Heart left ventricle (tissue), 16 donors: ENCODE results near the gene ASPDH. TPM values are rescaled to one million over a fixed set of nuclear protein-coding genes. Genes with fewer than 3 reads are reported as not detected.

Experiments
- ATAC-seq, 4 donors: fragments of 200-7000 bp; cut with Tn5 transposase; one replicate each; pipeline ENCODE4 v1.9.1; 2020 to 2022; ENCODE audit warnings: moderate library complexity in 4 of 4, mild to moderate bottlenecking in 3 of 4, moderate number of reproducible peaks in 1 of 4
- DNase-seq, 5 donors: peaks; one replicate each; pipeline ENCODE4 v3.0.0-alpha.2; 2020
- H3K27ac ChIP-seq, 12 donors: fragments of 200-600 bp; sonication (generic) in 4 of 12; one replicate each; pipeline versions ENCODE4 v1.5.0 to v1.8.0; 2016 to 2022; ENCODE audit warnings: mild to moderate bottlenecking in 2 of 12
- H3K27me3 ChIP-seq, 9 donors: fragments of 200-600 bp; sonication (generic) in 2 of 9; one replicate each; pipeline versions ENCODE4 v1.5.1 to v1.8.0; 2016 to 2022; ENCODE audit warnings: mild to moderate bottlenecking in 3 of 9
- H3K36me3 ChIP-seq, 9 donors: fragments of 200-600 bp; sonication (generic) in 2 of 9; one replicate each; pipeline versions ENCODE4 v1.5.0 to v1.8.0; 2018 to 2022; ENCODE audit warnings: mild to moderate bottlenecking in 2 of 9
- H3K4me1 ChIP-seq, 12 donors: fragments of 200-600 bp; sonication (generic) in 4 of 12; one replicate each; pipeline versions ENCODE4 v1.5.0 to v1.8.0; 2016 to 2022; ENCODE audit warnings: mild to moderate bottlenecking in 3 of 12
- H3K4me3 ChIP-seq, 12 donors: fragments of 200-600 bp; sonication (generic) in 4 of 12; one replicate each; pipeline versions ENCODE4 v1.5.0 to v1.8.0; 2017 to 2022; ENCODE audit warnings: mild to moderate bottlenecking in 9 of 12, moderate library complexity in 4 of 12
- H3K9me3 ChIP-seq, 12 donors: fragments of 200-600 bp; sonication (generic) in 4 of 12; one replicate each; pipeline versions ENCODE4 v1.5.0 to v1.8.0; 2016 to 2022; ENCODE audit warnings: mild to moderate bottlenecking in 1 of 12
- POLR2A ChIP-seq, 2 donors: fragments of 450-650 bp; IDR thresholded peaks; one replicate each; pipeline ENCODE4 v1.6.1; 2017; ENCODE audit warnings: antibody characterized with exemption in 2 of 2, mild to moderate bottlenecking in 2 of 2, moderate library complexity in 2 of 2
- WGBS, 4 donors: extraction: QIAGEN DNeasy Blood & Tissue Kit in 2 of 4; methylation state at CpG; one replicate each; pipeline versions ENCODE4 v1.1.5 to v1.1.7; 2013 to 2018; 5-methylcytosine and 5-hydroxymethylcytosine counted together
- intact Hi-C, 10 donors: fragments of 100-400 bp; cut with DNase I; formaldehyde crosslinking; loops; one replicate each; pipeline versions ENCODE4 v1.11.1 to v1.14.2; 2022
- polyA plus RNA-seq, 2 donors: library from polyadenylated mRNA; stranded (reverse); fragments of 200-250 nt; gene quantifications; one replicate each; pipeline ENCODE4 v1.2.3, GENCODE V29; 2013
- total RNA-seq, 9 donors: library from RNA; depleted of rRNA in 2 of 9; stranded (reverse); fragments of >200 nt in 2 of 9; fragmentation: NEBNext Ultra II Directional in 3 of 9; extraction: Animal tissue kit (Norgen Biotek cat#: 25700) in 3 of 9; gene quantifications; one replicate each; pipeline versions ENCODE4 v1.1.0 to v1.2.4, GENCODE V29; 2016 to 2023
- TF ChIP-seq, protein P1 (sequence below), 12 donors: fragments of 200-600 bp; sonication (generic) in 4 of 12; IDR thresholded peaks; one replicate each; pipeline versions ENCODE4 v1.5.0 to v1.8.0; 2018 to 2022; ENCODE audit warnings: antibody characterized with exemption in 12 of 12, mild to moderate bottlenecking in 5 of 12
- donor health status: ischemic (EF 13 %, LVEDD 7.1; RV severe dilation, severe dysfunction).
- donor health status: healthy with polysubstance abuse.
- donor health status: DM: no; HTN: yes; CAD: no.
- donor health status: DM: no; HTN: no; CAD: no.
- donor health status: ischemic (EF 25% LVEDD 6.9; RV normal size, moderate dysfunction).
- donor health status: ischemic (EF 25% LVEDD 5.7; RV mildly dilated, moderate dysfunction).
- donor health status: healthy.
- donor health status: DM: yes; HTN: yes; CAD: no.
- donor health status: ischemic (EF 35%, LVEDD 5.7; RV mildly dilated, moderate dysfunction).
- donor health status: nonischemic (EF 11% LVEDD 7.7; RV severe dilation, severe dysfunction).
- donor health status: DM: yes; HTN: yes; CAD: no.
- donor health status: PGD.
- donor health status: ischemic (EF 29% LVEDD 5.4; RV normal size, mild dysfunction).
- donor health status: nonischemic (EF 23%, LVEDD 6.1; RV moderate dilation, normal function).

The ASPDH gene
- total and polyA plus RNA-seq, 11 donors = not detected

DNA sequence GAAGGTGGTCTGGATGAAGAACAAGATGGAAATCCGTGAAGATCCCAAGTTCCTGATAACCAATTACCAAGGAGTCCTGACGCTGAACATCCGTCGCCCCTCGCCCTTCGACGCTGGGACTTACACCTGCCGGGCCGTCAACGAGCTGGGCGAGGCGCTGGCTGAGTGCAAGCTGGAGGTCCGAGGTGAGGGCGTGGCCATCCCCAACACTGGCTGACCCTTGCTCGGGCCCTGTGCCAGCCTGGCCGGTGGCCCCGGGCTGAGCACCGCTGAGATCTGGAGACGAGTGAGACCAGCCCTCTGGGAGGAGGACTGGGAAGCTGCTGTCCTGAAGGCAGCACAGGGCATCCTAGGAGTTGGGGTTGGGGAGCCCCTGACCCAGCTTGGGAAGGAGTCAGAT is 49.4 kb downstream of the ASPDH start:
- 70 to 80% (median 76%) methylated on average over 19 of the region's 19 CpGs for WGBS, 4 donors

DNA sequence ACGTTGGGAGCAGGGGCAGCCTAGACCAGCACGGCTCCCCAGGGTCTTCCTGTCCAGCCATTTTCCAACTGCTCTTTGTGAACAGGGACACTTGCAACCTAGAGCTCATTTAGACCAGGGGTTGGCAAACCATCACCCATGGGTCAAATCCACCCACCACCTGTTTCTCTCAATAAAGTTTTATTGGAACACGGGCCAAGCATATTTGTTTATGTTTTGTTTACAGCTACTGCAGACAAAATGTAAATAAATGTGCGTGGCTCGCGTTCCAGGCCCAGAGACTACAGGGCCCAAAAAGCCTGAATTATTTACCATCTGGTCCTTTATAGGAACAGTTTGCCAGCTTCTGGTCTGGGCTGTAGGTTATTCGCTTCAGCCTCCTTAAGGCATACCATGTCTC is 50.7 kb downstream of the ASPDH start:
- Histone ChIP-seq H3K36me3 (no peaks in the 10 kb centered on the region), H3K27me3 (peaks cover 3 to 35% (median 10%) of the 10 kb centered on the region in 9 donors), H3K4me1 (no peaks in the 10 kb centered on the region), H3K27ac (no peak overlapping the region), H3K4me3 (no peak overlapping the region), H3K9me3 (no peaks in the 10 kb centered on the region)
- WGBS, 4 donors = 73 to 79% (median 77%) methylated on average over 7 of the region's 7 CpGs
- ATAC-seq (no peak), DNase-seq (no peak)
- no peak for TF ChIP-seq POLR2A (IDR thresholded peaks at IDR 0.05)
- TF ChIP-seq, protein P1, sequence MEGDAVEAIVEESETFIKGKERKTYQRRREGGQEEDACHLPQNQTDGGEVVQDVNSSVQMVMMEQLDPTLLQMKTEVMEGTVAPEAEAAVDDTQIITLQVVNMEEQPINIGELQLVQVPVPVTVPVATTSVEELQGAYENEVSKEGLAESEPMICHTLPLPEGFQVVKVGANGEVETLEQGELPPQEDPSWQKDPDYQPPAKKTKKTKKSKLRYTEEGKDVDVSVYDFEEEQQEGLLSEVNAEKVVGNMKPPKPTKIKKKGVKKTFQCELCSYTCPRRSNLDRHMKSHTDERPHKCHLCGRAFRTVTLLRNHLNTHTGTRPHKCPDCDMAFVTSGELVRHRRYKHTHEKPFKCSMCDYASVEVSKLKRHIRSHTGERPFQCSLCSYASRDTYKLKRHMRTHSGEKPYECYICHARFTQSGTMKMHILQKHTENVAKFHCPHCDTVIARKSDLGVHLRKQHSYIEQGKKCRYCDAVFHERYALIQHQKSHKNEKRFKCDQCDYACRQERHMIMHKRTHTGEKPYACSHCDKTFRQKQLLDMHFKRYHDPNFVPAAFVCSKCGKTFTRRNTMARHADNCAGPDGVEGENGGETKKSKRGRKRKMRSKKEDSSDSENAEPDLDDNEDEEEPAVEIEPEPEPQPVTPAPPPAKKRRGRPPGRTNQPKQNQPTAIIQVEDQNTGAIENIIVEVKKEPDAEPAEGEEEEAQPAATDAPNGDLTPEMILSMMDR (IDR thresholded peaks at IDR 0.05) = no peak
- intact Hi-C loops = loop anchor here in 4 of 10 donors (2.0 to 5.0 kb wide), 2 partner anchors 94 to 96 kb away; partner anchors contain the start of gene NAPSA (in 3 of the 4)

More for the DNA sequence above, 49.4 kb downstream of the ASPDH start:
- intact Hi-C loops = loop anchor here in 3 of 10 donors (5.0 kb wide), 1 partner anchor 97 kb away; the partner anchor contains the start of gene NAPSA (in 3 of the 3)
- Histone ChIP-seq H3K27me3 (peaks cover 0 to 23% (median 4%) of the 10 kb centered on the region in 9 donors), H3K9me3 (no peaks in the 10 kb centered on the region), H3K4me3 (no peak overlapping the region), H3K36me3 (no peaks in the 10 kb centered on the region), H3K4me1 (no peaks in the 10 kb centered on the region), H3K27ac (no peak overlapping the region)
- DNase-seq (no peak), ATAC-seq (no peak)
- TF ChIP-seq, protein P1 (IDR thresholded peaks at IDR 0.05) = no peak
- no peak for TF ChIP-seq POLR2A (IDR thresholded peaks at IDR 0.05)

Other genes starting within 250 kb of the ASPDH start
- 1 to 10 TPM in 8 of 9 donors, under 1 TPM in 1; 0.87 to 4.4 (median 2.5) TPM for gene KCNC3, start 184.5 kb downstream of the ASPDH start, total RNA-seq
- 1 to 10 TPM; 1.7 to 3.3 TPM for gene KCNC3, start 184.5 kb downstream of the ASPDH start, polyA plus RNA-seq
- gene NAPSA, start 148.3 kb downstream of the ASPDH start, total RNA-seq = under 1 TPM in 4 of 9 donors, not detected in 5; 0.28 to 0.89 (median 0.66) TPM
- under 1 TPM; 0.36 to 0.61 TPM for gene NAPSA, start 148.3 kb downstream of the ASPDH start, polyA plus RNA-seq
- gene NR1H2, start 137.5 kb downstream of the ASPDH start, total RNA-seq = 100 to 1,000 TPM in 3 of 9 donors, 10 to 100 TPM in 6; 66.2 to 162 (median 74.3) TPM
- gene NR1H2, start 137.5 kb downstream of the ASPDH start, polyA plus RNA-seq = 100 to 1,000 TPM in 1 of 2 donors, 10 to 100 TPM in 1; 91.5 to 155 TPM
- gene POLD1, start 129.6 kb downstream of the ASPDH start, total RNA-seq = 10 to 100 TPM in 4 of 9 donors, 1 to 10 TPM in 5; 6.1 to 18.0 (median 9.0) TPM
- 10 to 100 TPM in 1 of 2 donors, 1 to 10 TPM in 1; 9.6 to 12.1 TPM for gene POLD1, start 129.6 kb downstream of the ASPDH start, polyA plus RNA-seq
- gene SPIB, start 95.0 kb downstream of the ASPDH start, total RNA-seq = under 1 TPM in 2 of 9 donors, not detected in 7; 0.16 to 0.53 TPM
- gene SPIB, start 95.0 kb downstream of the ASPDH start, polyA plus RNA-seq = under 1 TPM in 1 of 2 donors, not detected in 1; 0.10 TPM
- gene MYBPC2, start 81.0 kb downstream of the ASPDH start, total RNA-seq = under 1 TPM in 3 of 9 donors, not detected in 6; 0.09 to 0.35 (median 0.28) TPM
- gene MYBPC2, start 81.0 kb downstream of the ASPDH start, polyA plus RNA-seq = not detected
- 100 to 1,000 TPM in 4 of 9 donors, 10 to 100 TPM in 5; 72.8 to 138 (median 91.1) TPM for gene EMC10, start 37.4 kb downstream of the ASPDH start, total RNA-seq
- gene EMC10, start 37.4 kb downstream of the ASPDH start, polyA plus RNA-seq = 100 to 1,000 TPM in 1 of 2 donors, 10 to 100 TPM in 1; 95.3 to 108 TPM
- 1 to 10 TPM in 6 of 9 donors, under 1 TPM in 3; 0.51 to 6.4 (median 1.6) TPM for gene GARIN5A, start 37.1 kb downstream of the ASPDH start, total RNA-seq
- 1 to 10 TPM; 1.1 to 3.0 TPM for gene GARIN5A, start 37.1 kb downstream of the ASPDH start, polyA plus RNA-seq
- gene JOSD2, start 2.7 kb downstream of the ASPDH start, total RNA-seq = 10 to 100 TPM; 18.7 to 43.8 (median 29.5) TPM
- gene JOSD2, start 2.7 kb downstream of the ASPDH start, polyA plus RNA-seq = 10 to 100 TPM; 47.7 to 49.7 TPM
- gene LRRC4B, start 54.5 kb upstream of the ASPDH start, total RNA-seq = 1 to 10 TPM in 4 of 9 donors, under 1 TPM in 5; 0.35 to 2.4 (median 0.87) TPM
- gene LRRC4B, start 54.5 kb upstream of the ASPDH start, polyA plus RNA-seq = 1 to 10 TPM in 1 of 2 donors, under 1 TPM in 1; 0.97 to 1.0 TPM
- gene SYT3, start 126.0 kb upstream of the ASPDH start, total RNA-seq = under 1 TPM in 4 of 9 donors, not detected in 5; 0.17 to 0.75 (median 0.25) TPM
- gene SYT3, start 126.0 kb upstream of the ASPDH start, polyA plus RNA-seq = under 1 TPM in 1 of 2 donors, not detected in 1; 0.06 TPM
- 1 to 10 TPM in 5 of 9 donors, under 1 TPM in 2, not detected in 2; 0.65 to 3.6 (median 1.7) TPM for gene C19orf81, start 135.5 kb upstream of the ASPDH start, total RNA-seq
- not detected for gene C19orf81, start 135.5 kb upstream of the ASPDH start, polyA plus RNA-seq
- gene SHANK1, start 205.9 kb upstream of the ASPDH start, total RNA-seq = 1 to 10 TPM in 1 of 9 donors, under 1 TPM in 7, not detected in 1; 0.28 to 2.1 (median 0.49) TPM
- gene SHANK1, start 205.9 kb upstream of the ASPDH start, polyA plus RNA-seq = under 1 TPM; 0.03 to 0.23 TPM
- gene CLEC11A, start 209.5 kb upstream of the ASPDH start, total RNA-seq = 10 to 100 TPM in 1 of 9 donors, 1 to 10 TPM in 8; 2.4 to 16.6 (median 4.2) TPM
- 1 to 10 TPM; 2.4 to 7.2 TPM for gene CLEC11A, start 209.5 kb upstream of the ASPDH start, polyA plus RNA-seq